ENCODE data around the gene AGGF1.
"Not testable (repeated sequence)": the region's sequence is repeated elsewhere in the genome, so short reads cannot be mapped to it uniquely, and the experiment has no call there.

AGGF1 gene

DNA sequence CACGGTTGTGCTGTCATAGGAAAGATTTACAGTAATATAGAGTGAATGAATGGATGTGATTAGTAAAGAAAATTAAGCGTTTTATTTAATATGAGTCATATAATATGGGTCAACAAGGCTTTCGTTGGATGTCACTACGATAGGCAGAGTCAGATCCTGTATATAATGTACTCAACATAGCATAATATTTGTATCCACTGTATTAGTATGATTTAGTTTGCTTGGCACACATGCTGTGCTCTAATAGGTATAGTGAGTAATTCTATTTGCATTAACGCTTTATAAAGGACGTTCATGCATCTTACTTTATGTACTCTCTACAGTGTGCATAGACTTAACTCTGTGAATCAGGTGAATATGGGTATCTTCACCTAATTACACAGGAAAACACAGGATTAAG lies 35.9 kb upstream of the AGGF1 start:
- no peak overlapping the region for H2AFZ ChIP-seq (ENCODE audit: low read depth, low read length)
- H3K27me3 ChIP-seq (ENCODE audit: insufficient read depth, low read length, poor library complexity), result no peaks in the 10 kb centered on the region
- no peaks in the 10 kb centered on the region for H3K9me3 ChIP-seq (ENCODE audit: insufficient read depth, low read length, severe bottlenecking)
- H4K20me1 ChIP-seq (ENCODE audit: insufficient read depth, low read length), result no peaks in the 10 kb centered on the region
- H3K4me3 ChIP-seq (ENCODE audit: low read depth in 1 of 2, low read length in 2 of 2), result no peak overlapping the region
- H3K4me1 ChIP-seq (ENCODE audit: insufficient read depth, low read length), result no peaks in the 10 kb centered on the region
- no peaks in the 10 kb centered on the region for H3K79me2 ChIP-seq (ENCODE audit: insufficient read depth, low read length)
- no peak for TF ChIP-seq EZH2 (IDR thresholded peaks at IDR 0.05; ENCODE audit: borderline replicate concordance, low read depth, low read length, severe bottlenecking)
- TF ChIP-seq, protein P1, sequence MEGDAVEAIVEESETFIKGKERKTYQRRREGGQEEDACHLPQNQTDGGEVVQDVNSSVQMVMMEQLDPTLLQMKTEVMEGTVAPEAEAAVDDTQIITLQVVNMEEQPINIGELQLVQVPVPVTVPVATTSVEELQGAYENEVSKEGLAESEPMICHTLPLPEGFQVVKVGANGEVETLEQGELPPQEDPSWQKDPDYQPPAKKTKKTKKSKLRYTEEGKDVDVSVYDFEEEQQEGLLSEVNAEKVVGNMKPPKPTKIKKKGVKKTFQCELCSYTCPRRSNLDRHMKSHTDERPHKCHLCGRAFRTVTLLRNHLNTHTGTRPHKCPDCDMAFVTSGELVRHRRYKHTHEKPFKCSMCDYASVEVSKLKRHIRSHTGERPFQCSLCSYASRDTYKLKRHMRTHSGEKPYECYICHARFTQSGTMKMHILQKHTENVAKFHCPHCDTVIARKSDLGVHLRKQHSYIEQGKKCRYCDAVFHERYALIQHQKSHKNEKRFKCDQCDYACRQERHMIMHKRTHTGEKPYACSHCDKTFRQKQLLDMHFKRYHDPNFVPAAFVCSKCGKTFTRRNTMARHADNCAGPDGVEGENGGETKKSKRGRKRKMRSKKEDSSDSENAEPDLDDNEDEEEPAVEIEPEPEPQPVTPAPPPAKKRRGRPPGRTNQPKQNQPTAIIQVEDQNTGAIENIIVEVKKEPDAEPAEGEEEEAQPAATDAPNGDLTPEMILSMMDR (IDR thresholded peaks at IDR 0.05; ENCODE audit: borderline replicate concordance, extremely low read depth, low read length, poor library complexity, severe bottlenecking), result no peak
- H3K36me3 ChIP-seq (ENCODE audit: insufficient read depth, low read length), result no peaks in the 10 kb centered on the region
- no peak overlapping the region for H3K9ac ChIP-seq (ENCODE audit: low read depth, low read length)
- ATAC-seq (ENCODE audit: insufficient read depth, low read depth) (no peak), DNase-seq (no peak)
- no peak overlapping the region for H3K27ac ChIP-seq (ENCODE audit: low read length)
- H3K4me2 ChIP-seq (ENCODE audit: insufficient read depth, low read length), result no peak overlapping the region

DNA sequence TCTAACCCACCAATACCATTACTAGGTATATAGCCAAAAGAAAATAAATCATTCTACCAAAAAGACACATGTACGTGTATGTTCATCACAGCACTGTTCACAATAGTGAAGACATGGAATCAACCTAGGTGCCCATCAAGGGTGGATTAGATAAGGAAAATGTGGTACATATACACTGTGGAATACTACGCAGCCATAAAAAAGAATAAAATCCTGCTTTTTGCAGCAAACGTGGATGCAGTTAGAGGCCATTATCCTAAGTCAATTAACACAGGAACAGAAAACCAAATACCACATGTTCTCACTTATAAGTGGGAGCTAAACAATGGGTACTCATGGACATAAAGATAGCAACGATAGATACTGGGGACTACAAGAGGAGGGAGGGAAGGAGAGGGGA lies 32.0 kb upstream of the AGGF1 start:
- not testable (repeated sequence) for H3K4me3 ChIP-seq (ENCODE audit: low read depth in 1 of 2, low read length in 2 of 2); H3K9me3 ChIP-seq (ENCODE audit: insufficient read depth, low read length, severe bottlenecking); H3K79me2 ChIP-seq (ENCODE audit: insufficient read depth, low read length); H3K27me3 ChIP-seq (ENCODE audit: insufficient read depth, low read length, poor library complexity); ATAC-seq (ENCODE audit: insufficient read depth, low read depth); H3K9ac ChIP-seq (ENCODE audit: low read depth, low read length); H2AFZ ChIP-seq (ENCODE audit: low read depth, low read length); H3K4me2 ChIP-seq (ENCODE audit: insufficient read depth, low read length); H3K36me3 ChIP-seq (ENCODE audit: insufficient read depth, low read length); H4K20me1 ChIP-seq (ENCODE audit: insufficient read depth, low read length); H3K4me1 ChIP-seq (ENCODE audit: insufficient read depth, low read length); DNase-seq; H3K27ac ChIP-seq (ENCODE audit: low read length)

DNA sequence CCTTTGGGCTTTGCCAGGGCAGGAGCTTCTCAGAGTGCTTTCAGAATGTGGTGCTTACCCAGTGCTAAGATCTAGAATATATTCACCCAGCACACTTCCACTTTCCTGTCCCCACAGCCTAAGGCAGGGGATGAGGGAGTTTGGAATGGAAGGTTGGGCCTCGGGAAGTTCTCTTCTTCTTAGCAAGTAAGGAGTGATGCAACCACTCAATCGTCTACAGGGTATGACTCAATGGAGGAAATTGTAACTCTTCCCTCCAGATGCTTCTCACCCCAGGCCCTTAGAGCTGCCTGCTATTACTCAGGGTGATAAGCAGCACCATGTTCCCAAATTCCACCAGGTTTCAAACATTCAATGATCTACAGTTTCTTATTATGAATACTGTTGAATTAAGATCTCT lies 30.8 kb upstream of the AGGF1 start:
- no peak for ATAC-seq (ENCODE audit: insufficient read depth, low read depth)
- DNase-seq, result no peak
- H3K27ac ChIP-seq (ENCODE audit: low read length), result no peak overlapping the region
- no peaks in the 10 kb centered on the region for H3K36me3 ChIP-seq (ENCODE audit: insufficient read depth, low read length)
- no peaks in the 10 kb centered on the region for H3K4me1 ChIP-seq (ENCODE audit: insufficient read depth, low read length)
- no peaks in the 10 kb centered on the region for H3K9me3 ChIP-seq (ENCODE audit: insufficient read depth, low read length, severe bottlenecking)
- H3K4me3 ChIP-seq (ENCODE audit: low read depth in 1 of 2, low read length in 2 of 2), result no peak overlapping the region
- H3K79me2 ChIP-seq (ENCODE audit: insufficient read depth, low read length), result no peaks in the 10 kb centered on the region
- no peaks in the 10 kb centered on the region for H4K20me1 ChIP-seq (ENCODE audit: insufficient read depth, low read length)
- peaks cover 4% of the 10 kb centered on the region for H3K27me3 ChIP-seq (ENCODE audit: insufficient read depth, low read length, poor library complexity)
- no peak overlapping the region for H3K4me2 ChIP-seq (ENCODE audit: insufficient read depth, low read length)
- no peak overlapping the region for H3K9ac ChIP-seq (ENCODE audit: low read depth, low read length)
- TF ChIP-seq, protein P1 (IDR thresholded peaks at IDR 0.05; ENCODE audit: borderline replicate concordance, extremely low read depth, low read length, poor library complexity, severe bottlenecking), result no peak
- no peak for TF ChIP-seq EZH2 (IDR thresholded peaks at IDR 0.05; ENCODE audit: borderline replicate concordance, low read depth, low read length, severe bottlenecking)
- no peak overlapping the region for H2AFZ ChIP-seq (ENCODE audit: low read depth, low read length)

DNA sequence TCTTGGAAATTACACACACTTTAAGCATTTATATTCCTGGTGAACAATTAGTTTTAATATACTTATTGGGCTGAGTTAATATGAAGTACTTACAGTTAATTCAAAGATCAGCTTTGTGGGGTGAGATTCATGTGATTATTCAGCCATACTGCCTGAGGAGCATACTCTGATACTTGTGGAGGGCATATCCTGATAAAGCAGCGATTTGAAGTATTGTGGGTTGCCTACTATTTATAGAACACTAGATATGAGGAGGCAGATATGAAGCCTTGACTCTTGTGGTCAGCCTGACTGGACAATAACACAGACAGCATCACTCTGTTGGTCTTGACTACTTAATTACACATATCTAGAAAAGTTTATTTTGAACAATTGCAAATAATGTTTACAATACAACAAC lies 27.0 kb upstream of the AGGF1 start:
- no peak for ATAC-seq (ENCODE audit: insufficient read depth, low read depth)
- H3K9ac ChIP-seq (ENCODE audit: low read depth, low read length), result no peak overlapping the region

More for the DNA sequence above, 27.0 kb upstream of the AGGF1 start:
- Histone ChIP-seq H3K27me3 (ENCODE audit: insufficient read depth, low read length, poor library complexity) (peaks cover 4% of the 10 kb centered on the region), H3K4me3 (ENCODE audit: low read depth in 1 of 2, low read length in 2 of 2) (no peak overlapping the region), H4K20me1 (ENCODE audit: insufficient read depth, low read length) (no peaks in the 10 kb centered on the region), H2AFZ (ENCODE audit: low read depth, low read length) (no peak overlapping the region), H3K4me2 (ENCODE audit: insufficient read depth, low read length) (no peak overlapping the region), H3K27ac (ENCODE audit: low read length) (no peak overlapping the region), H3K9me3 (ENCODE audit: insufficient read depth, low read length, severe bottlenecking) (no peaks in the 10 kb centered on the region), H3K4me1 (ENCODE audit: insufficient read depth, low read length) (no peaks in the 10 kb centered on the region), H3K36me3 (ENCODE audit: insufficient read depth, low read length) (no peaks in the 10 kb centered on the region), H3K79me2 (ENCODE audit: insufficient read depth, low read length) (no peaks in the 10 kb centered on the region)
- TF ChIP-seq EZH2 (IDR thresholded peaks at IDR 0.05; ENCODE audit: borderline replicate concordance, low read depth, low read length, severe bottlenecking), result no peak
- TF ChIP-seq, protein P1 (IDR thresholded peaks at IDR 0.05; ENCODE audit: borderline replicate concordance, extremely low read depth, low read length, poor library complexity, severe bottlenecking), result no peak
- no peak for DNase-seq
